HepG2 (cell line): ENCODE measurements around the gene VEZT.

ENCODE experiments used
- ADNP ChIP-seq: sonication (generic); formaldehyde crosslinking; IDR thresholded peaks from 2 replicates; pipeline ENCODE4 v1.4.0; 2020; ENCODE audit warnings: missing genetic modification reagents
- BRCA1 ChIP-seq: sonication (generic); formaldehyde crosslinking; IDR thresholded peaks from 2 replicates; pipeline ENCODE4 v1.4.0; 2020; ENCODE audit warnings: missing genetic modification reagents
- DNMT3B ChIP-seq: conservative IDR thresholded peaks from 2 replicates; pipeline ENCODE4 v1.6.1; 2016; ENCODE audit warnings: missing biosample characterization, control low read depth
- HMG20B ChIP-seq: conservative IDR thresholded peaks from 2 replicates; pipeline ENCODE4 v1.6.1; 2016; ENCODE audit warnings: missing genetic modification reagents, missing compliant biosample characterization
- KDM2A ChIP-seq: sonication (generic); formaldehyde crosslinking; IDR thresholded peaks from 2 replicates; pipeline ENCODE4 v1.4.0; 2020; ENCODE audit warnings: low read depth, missing genetic modification reagents, borderline replicate concordance
- MTF1 ChIP-seq: sonication (generic); formaldehyde crosslinking; IDR thresholded peaks from 2 replicates; pipeline ENCODE4 v1.5.0; 2020; ENCODE audit warnings: missing genetic modification reagents
- NR2F6 ChIP-seq, 2 experiments: IDR thresholded peaks; 2 replicates each; pipeline ENCODE4 v1.6.1; 2016; ENCODE audit warnings: antibody characterized with exemption in 1 of 2, mild to moderate bottlenecking in 1 of 2
- PLRG1 ChIP-seq: fragments of 450-650 bp; conservative IDR thresholded peaks from 2 replicates; pipeline ENCODE4 v1.6.1; 2016
- POLR2A ChIP-seq, 2 experiments: IDR thresholded peaks; 2 replicates each; pipeline ENCODE4 v1.6.1; 2011; ENCODE audit warnings: low read depth in 2 of 2, low read length in 2 of 2, mild to moderate bottlenecking in 1 of 2, moderate library complexity in 1 of 2; ENCODE audit not compliant: insufficient read depth in 1 of 2
- SALL2 ChIP-seq: sonication (generic); formaldehyde crosslinking; IDR thresholded peaks from 2 replicates; pipeline ENCODE4 v1.8.1; 2023; ENCODE audit warnings: mild to moderate bottlenecking, missing genetic modification reagents, inconsistent platforms
- ZZZ3 ChIP-seq: sonication (generic); formaldehyde crosslinking; IDR thresholded peaks from 2 replicates; pipeline ENCODE4 v1.4.0; 2020; ENCODE audit warnings: missing genetic modification reagents, mild to moderate bottlenecking, borderline replicate concordance
- TF ChIP-seq, protein P1 (sequence below): sonication (generic); formaldehyde crosslinking; IDR thresholded peaks from 2 replicates; pipeline ENCODE4 v1.5.0; 2020; ENCODE audit warnings: mild to moderate bottlenecking, missing genetic modification reagents, moderate library complexity
- TF ChIP-seq, protein P2 (sequence below): sonication (generic); formaldehyde crosslinking; conservative IDR thresholded peaks from 2 replicates; pipeline ENCODE4 v1.4.0; 2020; ENCODE audit warnings: missing genetic modification reagents

DNA sequence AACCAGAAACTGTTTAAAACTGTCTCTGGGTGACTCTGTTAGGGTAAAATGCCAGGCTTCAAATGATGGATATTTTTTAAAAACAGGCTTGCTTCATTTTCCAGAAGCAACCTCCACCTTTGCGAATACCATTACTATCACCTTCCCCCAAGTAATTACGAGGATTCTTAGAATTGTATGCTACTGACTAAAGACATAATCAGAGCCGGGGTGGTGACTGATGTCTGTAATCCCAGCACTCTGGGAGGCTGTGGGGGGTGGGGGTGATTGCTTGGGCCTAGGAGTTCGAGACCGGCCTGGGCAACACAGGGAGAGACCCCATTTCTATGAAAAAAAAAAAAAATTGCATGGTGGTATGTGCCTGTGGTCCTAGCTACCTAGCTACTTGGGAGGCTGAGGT lies 38.6 kb upstream of the VEZT start:
- TF ChIP-seq KDM2A, result no peak
- TF ChIP-seq SALL2 (CRISPR knock-in tag), result no peak
- no peak for TF ChIP-seq DNMT3B
- TF ChIP-seq PLRG1, result no peak
- no peak for TF ChIP-seq ADNP (CRISPR knock-in tag)
- no peak for TF ChIP-seq POLR2A (IDR thresholded peaks at IDR 0.05; ENCODE audit: insufficient read depth in 1 of 2, low read depth in 2 of 2, low read length in 2 of 2)
- TF ChIP-seq NR2F6 (IDR thresholded peaks at IDR 0.05), result no peak
- no peak for TF ChIP-seq NR2F6 (CRISPR knock-in tag; IDR thresholded peaks at IDR 0.05)
- TF ChIP-seq, protein P1, sequence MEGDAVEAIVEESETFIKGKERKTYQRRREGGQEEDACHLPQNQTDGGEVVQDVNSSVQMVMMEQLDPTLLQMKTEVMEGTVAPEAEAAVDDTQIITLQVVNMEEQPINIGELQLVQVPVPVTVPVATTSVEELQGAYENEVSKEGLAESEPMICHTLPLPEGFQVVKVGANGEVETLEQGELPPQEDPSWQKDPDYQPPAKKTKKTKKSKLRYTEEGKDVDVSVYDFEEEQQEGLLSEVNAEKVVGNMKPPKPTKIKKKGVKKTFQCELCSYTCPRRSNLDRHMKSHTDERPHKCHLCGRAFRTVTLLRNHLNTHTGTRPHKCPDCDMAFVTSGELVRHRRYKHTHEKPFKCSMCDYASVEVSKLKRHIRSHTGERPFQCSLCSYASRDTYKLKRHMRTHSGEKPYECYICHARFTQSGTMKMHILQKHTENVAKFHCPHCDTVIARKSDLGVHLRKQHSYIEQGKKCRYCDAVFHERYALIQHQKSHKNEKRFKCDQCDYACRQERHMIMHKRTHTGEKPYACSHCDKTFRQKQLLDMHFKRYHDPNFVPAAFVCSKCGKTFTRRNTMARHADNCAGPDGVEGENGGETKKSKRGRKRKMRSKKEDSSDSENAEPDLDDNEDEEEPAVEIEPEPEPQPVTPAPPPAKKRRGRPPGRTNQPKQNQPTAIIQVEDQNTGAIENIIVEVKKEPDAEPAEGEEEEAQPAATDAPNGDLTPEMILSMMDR (CRISPR knock-in tag), result no peak
- TF ChIP-seq HMG20B (CRISPR knock-in tag), result no peak
- no peak for TF ChIP-seq ZZZ3 (CRISPR knock-in tag)
- no peak for TF ChIP-seq BRCA1 (CRISPR knock-in tag)
- no peak for TF ChIP-seq MTF1 (CRISPR knock-in tag)
- TF ChIP-seq, protein P2, sequence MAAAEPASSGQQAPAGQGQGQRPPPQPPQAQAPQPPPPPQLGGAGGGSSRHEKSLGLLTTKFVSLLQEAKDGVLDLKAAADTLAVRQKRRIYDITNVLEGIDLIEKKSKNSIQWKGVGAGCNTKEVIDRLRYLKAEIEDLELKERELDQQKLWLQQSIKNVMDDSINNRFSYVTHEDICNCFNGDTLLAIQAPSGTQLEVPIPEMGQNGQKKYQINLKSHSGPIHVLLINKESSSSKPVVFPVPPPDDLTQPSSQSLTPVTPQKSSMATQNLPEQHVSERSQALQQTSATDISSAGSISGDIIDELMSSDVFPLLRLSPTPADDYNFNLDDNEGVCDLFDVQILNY (CRISPR knock-in tag), result no peak
